Esophagus squamous epithelium (tissue), 4 donors: Measurements from ENCODE around the gene SPDYE16.
"Not testable (repeated sequence)": the region's sequence is repeated elsewhere in the genome, so short reads cannot be mapped to it uniquely, and the experiment has no call there.

ENCODE experiments used
- CTCF ChIP-seq, 6 experiments: fragments of 450-650 bp in 4 of 6; fragments of 200-600 bp in 2 of 6; sonication (generic) in 2 of 6; IDR thresholded peaks; one replicate each; pipeline ENCODE4 v1.5.1; 2016 to 2019; ENCODE audit warnings: antibody characterized with exemption in 6 of 6, mild to moderate bottlenecking in 4 of 6, moderate library complexity in 4 of 6
- POLR2A ChIP-seq, 4 donors: fragments of 450-650 bp; IDR thresholded peaks; one replicate each; pipeline ENCODE4 v1.6.1; 2017; ENCODE audit warnings: antibody characterized with exemption in 4 of 4, mild to moderate bottlenecking in 4 of 4, moderate library complexity in 3 of 4

- not testable (repeated sequence) for TF ChIP-seq POLR2A, CTCF (IDR thresholded peaks at IDR 0.05)
Observed at GRCh38 chr7:76583636-76584281, 40.7 kb upstream of the SPDYE16 start.
